Hematopoietic multipotent progenitor cell treated with erythropoietin and hydrocortisone succinate and interleukin-3 and kit ligand, for 15 days (in vitro differentiated cells): ENCODE data around the gene CDYL.

Experiments used
- DNase-seq: peaks from one replicate; pipeline ENCODE4 v3.0.0-alpha.2; 2015; ENCODE audit warnings: low spot score

Gene CDYL

DNA sequence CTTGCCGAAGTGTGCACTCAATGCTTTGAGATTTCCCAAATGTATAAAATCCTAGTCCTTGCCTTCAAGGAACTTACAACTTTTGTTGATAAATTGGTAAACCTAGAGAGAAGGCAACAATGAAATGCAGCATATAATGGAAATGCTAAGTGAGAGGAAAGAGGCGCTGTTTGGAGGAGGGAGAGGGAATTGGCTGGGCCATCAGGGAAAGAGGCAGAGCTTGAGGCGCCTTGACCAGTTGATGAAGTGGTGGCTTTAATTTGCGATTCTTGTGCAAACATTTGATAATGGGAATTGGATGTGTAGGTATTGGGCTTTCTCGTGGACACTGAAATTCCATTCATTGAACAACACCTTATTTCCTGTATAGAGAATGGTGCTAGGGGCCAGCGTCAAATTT, 1.9 kb upstream of the CDYL start:
- DNase-seq: no peak

DNA sequence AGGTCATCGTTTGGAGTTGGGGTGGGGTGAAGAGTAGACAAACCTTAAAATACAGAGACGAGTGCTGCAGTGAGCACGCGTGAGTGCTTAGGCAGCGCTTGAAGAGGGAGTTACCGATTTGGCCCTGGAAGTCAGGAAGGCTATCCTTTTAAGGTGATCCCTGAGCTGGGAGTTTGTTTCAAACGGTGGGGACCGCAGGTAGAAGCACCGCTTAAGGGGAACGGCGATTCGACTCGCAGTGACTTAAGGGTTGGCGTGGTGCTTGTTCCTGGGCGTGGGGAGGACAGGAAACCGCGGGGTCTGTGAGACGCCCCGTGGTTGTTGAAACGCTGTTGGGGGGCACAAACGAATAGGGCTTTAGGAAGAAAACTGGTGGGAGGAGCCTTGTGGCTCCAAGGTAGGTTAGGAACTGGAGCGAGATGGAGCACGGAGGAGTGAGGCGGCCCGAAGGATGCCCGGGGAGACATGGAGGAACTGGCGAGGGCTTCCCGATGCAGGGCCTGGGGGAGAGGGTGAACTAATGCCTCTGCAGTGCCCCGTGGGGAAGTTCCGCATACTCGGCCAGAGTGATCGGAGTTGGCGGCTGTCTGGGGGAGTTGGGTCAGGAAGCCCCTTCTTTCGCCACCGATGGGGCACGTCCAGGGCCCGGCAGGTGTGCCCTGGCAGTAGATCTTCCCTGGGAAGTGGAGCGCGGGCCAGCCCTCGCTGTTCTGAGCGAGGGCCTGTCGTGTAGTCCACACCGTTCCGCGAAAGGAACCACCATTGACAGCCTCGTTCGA, 1.3 kb upstream of the CDYL start:
- DNase-seq: peak; percentile 30

DNA sequence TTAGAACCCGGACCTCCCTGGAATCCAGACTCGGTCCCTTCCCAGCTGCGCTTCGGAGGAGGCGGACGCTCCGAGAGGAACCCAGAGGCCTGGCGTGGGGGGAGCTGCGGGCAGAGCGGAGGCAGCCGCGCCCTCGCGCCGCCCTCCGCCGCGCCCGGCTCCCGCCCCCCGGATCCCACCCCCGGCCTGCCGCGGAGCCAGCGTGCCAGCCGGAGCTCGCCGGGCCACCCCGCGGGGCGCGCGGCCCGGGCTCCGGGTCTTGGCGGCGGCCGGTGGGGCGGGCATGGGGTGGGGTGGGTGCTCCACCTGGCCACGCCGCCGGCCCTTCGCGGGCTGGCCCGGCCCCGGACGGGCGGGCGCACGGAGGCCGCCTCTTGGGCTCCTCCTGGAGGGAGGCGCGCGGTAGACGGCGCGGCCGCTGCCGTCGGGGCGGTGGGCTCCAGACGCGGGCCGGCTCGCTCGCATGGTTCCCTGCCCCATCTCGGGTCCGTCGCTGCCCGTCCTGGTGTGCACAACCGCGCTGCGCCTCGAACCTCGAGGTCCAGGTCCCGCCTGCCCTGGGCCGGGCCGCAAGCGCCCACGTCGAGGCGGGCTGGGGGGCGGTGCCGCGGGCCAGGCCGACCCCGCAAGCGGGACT, 592 bp upstream of the CDYL start:
- peak; percentile 82 for DNase-seq

DNA sequence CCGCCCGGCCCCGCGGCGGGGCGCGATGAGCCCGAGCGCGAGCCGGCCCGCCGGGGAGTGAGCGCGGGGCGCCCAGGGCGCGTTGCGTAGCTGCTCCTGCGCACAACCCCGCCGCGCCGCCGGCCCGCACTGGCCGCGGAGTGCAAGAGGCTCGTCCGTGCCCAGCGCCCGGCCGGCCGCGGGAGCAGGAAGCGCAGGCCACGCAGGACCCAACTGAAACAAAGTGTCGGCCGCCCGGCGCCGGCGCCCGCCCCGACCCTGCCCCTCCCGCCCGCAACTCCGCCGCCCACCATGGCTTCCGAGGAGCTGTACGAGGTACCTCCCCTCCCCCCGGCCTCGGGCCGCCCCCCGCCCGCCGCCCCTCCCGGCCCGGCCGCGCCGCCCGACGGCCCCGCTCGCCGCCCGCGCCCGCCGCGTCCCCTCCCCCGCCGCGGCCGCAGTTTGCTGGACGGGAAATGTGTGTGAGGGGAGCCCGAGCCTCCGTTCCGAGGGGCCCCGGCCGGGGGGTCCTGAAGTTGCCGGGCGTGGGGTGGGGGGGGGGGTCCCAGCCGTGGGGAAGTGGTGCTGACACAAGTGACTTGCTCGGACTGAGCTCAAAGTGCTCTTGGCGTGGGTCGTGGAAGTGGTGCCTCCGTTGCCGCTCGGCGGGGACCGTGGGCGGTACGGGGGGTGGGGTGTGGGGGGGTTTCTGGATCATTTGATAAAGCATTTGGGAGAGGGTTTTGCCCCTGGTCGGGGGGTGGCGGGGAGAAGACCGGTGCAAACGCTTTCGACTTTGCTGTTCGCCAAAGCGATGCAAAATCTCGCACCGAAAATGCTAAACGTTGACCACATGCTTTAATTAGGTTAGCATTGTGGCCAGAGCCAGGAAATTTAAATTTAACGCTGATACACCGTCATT, 539 bp downstream of the CDYL start:
- no peak for DNase-seq

DNA sequence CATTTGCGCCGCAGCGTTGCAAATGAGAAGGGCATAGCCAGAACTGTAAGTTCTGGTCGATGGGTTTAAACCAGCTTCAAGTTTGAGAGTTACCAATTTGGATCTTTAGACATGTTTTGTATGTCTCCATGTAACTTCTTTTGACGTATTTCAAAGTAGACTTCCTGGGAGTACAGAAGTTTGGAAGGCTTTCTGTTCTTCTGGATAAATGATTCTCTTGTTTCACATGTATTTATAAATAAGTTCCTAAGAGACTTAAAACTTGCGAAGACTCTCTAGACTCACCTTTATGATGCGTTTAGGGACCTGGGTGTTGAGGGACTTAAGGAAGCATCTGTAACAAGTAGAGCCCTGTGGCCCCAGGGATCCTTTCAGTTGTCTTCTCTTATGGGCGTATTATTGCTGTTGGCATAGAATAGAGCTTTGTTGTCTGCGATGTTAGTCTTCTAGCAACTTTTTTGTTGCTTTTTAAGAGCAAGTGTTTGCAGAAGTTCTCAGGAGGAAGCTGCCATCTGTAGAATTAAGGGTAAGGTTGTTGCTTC, 1.3 kb downstream of the CDYL start:
- DNase-seq: peak; percentile 48

DNA sequence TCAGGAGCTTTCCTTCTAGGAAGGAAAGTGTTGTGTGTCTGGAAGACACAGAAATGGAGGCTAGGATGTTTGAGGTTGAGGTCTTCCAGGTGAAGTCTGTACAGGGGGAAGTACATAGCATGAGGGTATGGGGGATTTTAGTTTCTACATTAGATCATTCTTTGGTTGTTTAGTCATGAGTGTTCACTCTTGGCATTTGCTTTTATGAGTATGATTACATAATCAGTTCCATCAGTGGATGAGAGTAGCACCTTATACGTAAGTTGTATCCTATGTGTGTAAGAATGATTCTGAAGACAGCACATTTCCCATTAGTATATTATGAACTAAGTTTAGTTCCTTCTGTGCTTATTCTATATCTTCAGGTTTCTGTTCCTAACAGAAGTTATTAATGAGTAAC, 1.9 kb downstream of the CDYL start:
- peak; percentile 34 for DNase-seq

DNA sequence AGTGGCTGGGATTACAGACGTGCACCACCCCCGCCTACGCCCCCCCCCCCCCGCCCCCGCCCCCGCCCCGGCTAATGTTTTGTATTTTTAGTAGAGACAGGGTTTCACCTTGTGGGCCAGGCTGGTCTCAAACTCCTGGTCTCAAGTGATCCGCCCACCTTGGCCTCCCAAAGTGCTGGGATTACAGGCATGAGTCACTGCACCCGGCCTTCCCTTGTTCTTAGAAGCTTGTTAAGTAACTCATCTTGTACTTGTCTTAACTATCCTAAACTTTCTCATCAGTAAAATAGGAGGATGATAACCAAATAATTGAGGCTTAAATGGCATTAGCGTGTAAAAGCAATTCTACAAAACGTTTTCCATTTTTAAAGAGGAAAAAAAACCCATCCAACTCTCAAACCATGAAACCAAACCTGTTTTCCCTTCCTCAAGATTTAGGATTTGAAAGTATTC, 4.2 kb downstream of the CDYL start:
- no peak for DNase-seq

DNA sequence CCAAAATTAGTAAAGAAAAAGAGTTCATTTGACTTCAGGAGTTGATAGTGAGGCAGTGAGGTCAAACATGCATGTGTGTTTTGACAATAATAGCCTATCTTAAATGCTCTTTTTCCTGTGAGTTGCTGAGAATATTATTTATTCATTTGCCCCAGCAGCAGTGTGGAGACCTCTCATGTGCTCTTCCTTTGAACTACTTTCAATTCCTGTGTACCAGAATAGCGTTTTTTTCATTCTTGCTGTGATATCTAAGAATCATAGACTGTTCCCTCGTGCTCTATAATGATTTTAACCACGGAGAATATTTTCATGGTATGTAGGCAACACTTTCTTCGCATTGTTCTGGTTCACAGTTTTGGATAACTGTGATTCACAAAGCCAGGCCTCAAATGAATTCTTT, 5.2 kb downstream of the CDYL start:
- no peak for DNase-seq

DNA sequence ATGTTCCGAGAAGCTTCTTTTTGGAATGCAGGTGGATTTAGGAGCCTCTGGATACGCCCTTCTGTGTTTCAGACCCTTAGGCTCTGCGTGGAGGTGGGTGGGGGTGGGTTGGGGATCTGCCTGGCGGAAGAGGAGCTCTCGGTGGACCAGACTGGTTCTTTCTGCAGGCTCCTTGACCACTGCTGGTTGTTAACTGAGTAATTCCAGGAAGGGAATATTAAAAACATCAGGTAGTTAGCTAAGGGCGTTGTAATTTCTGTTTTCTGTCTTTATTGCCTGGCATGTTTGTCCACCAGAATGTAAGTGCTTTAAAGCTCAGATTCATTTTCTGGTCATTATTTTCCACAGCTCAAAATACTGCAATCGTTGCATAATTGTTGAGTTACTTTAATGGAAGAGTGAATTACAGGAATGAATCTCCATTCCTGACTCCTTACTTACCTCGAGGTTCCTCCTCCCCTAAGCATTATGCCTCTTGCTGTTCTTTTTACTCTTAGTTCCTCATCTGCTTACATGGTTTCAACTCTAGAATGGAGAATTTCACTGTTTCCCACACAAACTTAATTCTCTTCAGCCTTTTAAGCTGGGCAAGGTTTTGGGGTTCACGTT, 5.9 kb downstream of the CDYL start:
- no peak for DNase-seq

DNA sequence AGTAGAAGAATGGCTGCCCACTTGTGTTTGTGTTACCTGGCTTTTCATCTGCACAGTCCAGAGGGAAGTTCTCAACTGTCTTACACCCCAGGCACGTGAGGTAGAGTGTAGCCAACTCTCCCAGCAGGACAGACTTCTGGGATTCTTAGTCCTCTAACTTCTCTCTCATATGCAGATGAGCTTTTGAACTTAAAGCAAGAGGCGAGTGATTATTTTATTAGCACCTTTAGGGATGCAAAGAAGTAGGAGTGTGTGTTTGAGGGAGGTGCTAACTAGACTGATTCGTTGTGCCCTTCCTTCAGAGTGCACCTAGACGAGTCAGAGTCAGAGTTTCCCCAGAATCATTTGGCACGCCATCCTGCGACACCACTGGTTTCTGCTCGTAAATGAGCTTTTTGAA, 10.8 kb downstream of the CDYL start:
- DNase-seq: no peak

DNA sequence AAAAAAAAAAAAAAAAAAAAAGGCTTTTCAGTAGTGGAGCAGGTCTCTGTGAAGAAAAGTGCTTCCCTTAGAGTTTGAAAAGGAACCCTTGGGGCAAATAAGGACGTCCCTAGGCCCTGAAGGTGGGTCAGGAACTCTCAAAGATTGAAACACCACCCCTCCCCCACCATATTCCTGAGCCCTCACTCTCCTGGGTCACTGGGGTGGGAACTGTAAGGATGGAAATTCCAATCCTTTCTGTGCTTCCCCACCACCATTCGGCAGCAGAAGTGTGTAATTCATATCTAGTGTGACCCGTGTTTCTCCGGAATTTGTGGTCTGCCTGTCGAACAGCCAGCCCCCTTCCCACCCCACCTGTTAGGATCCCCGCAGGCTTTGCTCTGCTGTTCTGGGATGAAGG, 12.3 kb downstream of the CDYL start:
- DNase-seq: no peak

DNA sequence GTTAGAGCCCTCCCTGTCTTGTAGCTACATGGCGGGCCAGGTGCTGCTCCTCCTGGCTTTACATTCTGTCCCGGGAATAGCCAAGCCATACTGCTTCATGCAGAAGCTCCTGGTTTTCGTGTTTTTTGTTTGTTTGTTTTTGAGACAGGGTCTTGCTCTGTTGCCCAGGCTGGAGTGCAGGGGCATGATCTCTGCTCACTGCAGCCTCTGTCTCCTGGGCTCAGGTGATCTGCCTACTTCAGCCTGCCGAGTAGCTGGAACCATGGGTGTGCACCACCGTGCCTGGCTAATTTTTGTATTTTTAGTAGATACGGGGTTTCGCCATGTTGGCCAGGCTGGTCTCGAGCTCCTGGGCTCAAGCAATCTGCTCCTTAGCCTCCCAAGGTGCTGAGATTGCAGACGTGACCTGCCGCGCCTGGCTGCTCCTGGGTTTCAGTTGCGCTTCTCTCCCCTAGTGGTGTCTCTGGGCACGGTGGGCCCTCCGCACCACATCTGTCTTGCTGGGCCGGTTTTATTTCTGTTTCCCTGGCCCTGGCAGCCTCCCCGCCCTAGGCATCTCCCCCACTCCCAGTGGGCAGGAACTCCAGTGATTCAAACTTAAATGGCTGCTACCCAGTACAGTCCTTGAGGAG, 12.9 kb downstream of the CDYL start:
- no peak for DNase-seq

DNA sequence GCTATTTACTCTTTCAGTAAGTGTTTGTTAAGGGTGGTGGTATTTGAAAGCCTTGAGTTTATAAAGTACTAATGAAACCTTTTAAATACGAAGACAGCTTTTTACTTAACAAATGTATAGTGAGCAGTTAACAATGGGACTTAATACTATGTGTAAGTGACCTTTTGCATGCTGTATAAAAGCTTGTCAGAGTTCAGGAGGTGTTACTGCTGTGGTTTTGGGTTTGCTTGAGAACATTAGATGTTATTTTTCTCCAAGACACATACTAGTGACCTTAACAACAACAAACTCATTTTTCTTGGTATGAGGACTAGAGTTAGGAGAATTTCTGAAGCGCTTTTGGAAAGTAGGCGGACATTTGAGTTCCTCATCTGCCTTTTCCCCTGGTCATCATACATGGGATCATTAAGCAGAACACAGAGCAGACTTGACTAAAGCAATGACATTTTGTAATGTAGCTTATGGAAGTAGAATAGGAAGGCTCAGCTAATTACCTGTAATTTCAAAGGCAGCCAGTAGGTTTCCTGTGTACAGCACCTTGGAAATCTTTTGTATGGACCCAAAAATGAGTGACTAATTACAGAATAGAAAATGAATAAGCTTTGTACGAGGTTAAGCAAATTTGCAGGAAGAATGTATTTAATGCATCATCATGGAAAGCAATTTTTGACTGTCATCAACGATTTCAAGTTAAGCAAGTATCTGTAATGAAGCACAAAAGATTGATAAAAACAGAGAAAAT, 14.1 kb downstream of the CDYL start:
- DNase-seq: peak; percentile 32

DNA sequence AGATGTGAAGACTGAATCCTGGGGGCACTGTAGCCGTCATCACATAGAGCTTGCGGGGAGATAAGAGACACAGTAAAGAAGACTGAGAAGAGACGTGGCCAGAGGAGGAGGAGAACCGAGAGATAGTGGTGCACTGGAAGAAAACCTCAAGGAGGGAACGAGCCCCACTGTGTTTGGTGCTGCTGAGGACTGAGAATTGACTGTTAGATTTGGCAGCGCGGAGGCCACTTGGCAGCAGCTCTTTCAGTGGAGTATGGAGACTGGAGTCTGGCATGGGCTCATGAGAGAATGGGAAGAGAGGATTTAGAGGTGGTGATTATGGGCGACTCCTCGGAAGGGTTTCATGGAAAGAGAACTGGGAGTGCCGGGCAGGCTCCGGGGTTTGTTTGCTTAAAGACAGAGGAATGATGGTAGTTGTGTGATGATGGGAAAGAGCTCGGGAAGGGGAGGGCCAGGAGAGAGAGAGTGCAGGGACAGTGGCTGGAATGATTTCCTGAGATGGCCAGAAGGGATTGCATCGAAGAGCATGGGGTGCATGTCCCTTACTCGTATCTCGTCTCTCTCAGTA, 18.0 kb downstream of the CDYL start:
- DNase-seq: peak; percentile 30

DNA sequence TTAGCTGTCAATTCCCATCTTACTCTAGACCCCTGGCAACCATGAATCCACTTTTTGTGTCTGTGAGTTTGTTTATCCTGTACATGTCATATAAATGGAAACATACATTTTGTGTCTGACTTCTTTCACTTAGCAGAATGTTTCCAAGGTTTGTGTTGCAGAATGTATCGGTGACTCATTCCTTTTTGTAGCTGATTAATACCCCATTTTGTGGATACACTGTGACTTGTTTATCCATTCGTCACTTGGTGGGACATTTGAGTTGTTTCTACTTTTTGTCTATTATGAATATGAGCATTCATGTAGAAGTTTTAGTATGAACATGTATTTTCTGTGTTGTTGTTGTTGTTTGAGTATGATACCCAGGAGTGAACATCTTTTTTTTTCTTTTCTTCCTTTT, 21.4 kb downstream of the CDYL start:
- no peak for DNase-seq

DNA sequence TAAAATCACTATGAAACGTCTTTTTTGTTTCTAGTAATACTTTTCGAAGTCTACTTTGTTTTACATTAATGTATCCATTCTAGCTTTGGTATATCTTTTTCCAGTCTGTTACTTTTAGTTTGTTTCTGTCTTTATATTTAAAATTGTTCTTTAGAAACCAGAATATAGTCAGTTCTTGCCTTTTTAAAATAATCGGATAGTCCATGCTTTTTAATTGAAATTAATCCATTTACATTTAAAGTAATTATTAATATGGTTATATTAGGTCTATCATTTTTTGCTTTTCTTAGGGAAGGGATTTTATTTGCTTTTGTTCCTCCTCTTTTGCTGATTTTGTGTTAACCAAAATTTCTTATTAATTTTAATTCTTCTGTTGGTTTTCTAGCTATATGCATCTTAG, 23.7 kb downstream of the CDYL start:
- no peak for DNase-seq

DNA sequence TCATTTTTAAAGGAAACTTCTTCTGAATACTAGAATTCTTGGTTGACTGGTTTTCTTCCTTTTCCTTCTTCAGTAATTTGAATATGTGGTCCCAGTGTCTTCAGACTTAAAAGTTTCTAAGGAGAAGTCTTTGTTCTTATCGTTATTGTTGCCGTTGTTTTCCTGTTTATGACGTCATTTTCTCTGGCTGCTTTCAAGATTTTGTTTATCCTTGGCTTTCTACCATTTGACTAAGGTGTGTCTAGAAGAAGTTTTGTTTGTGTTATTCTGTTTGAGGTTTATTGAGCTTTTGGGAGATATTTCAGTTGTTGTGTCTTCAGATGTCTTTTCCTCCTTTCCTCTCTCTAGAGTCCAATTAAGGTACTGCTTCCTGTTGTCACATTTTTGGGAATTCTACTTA, 24.5 kb downstream of the CDYL start:
- no peak for DNase-seq

DNA sequence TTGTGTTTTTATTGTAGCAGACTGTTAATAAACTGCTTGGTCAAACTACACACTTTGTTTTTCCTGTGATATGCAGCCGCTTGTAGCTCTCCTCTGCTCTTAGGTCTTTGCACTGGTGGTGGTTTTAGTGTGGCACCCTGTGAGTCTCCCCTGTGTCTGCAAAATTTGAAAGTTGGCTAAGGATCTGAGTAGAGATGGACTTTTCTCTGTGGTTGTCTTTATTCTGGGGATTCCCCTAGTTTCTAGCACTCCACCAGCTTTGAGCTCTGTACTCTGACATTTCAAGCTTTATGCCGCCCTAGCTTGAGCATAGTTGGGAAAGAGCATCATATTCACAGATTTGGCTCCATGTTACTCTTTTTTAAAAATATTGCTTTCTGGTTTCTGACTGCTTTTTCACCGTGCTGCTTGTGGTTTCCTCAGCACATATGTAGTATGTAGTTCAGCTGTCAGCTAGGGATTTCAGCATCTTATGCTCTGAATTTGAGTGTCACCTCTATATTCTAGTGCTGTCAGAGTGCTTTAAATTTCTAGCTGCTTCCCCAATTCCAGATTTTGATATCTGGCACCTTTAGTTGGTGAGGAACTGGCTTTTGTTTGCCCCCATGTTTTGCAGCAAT, 25.4 kb downstream of the CDYL start:
- no peak for DNase-seq

DNA sequence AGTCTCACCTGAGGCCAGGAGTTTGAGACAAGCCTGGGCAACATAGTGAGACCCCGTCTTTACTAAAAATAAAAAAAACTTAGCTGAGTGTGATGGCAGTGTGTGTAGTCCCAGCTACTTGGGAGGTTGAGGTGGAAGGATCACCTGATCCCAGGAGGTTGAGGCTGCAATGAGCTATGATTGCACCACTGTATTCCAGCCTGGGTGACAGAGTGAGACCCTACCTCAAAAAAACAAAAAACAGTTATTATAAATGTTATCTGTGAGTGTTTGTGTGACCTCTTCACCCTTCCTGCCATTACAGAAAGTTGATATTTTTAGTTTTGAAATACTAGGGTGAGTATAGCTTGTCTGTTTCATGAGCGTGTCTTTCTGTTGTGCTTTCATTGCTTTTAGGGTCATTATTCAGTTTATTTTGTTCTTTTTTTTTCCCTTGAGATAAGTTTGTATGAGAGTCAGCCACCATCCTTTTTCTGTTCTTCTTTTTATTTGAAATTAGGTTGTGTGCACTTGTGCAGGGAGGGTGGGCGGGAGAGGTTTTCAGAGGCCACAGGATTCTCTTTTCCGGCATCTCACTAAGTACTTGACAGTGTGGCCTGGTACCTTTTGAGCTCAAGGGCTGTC, 26.2 kb downstream of the CDYL start:
- no peak for DNase-seq

DNA sequence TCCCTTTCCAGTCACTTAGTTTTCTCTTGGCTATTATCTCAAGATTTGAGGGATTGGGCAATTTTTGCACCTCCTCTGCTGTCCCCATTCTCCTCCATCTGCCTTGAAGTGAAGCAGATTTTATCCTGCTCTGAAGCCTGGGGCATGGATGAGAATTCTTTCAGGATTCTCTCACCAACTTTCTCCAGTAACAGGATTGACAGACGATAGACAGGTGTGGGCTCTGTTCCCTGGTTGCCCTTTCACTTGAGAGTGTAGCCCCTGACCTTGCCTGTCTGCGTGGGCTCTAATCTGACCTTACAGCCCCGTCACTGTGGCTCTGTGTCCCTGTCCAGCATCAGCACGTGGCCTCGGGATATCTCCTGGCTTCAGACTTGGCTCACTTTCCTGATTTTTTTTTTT, 27.1 kb downstream of the CDYL start:
- DNase-seq: no peak
